ENCODE data around the gene MAGI2.

DNA sequence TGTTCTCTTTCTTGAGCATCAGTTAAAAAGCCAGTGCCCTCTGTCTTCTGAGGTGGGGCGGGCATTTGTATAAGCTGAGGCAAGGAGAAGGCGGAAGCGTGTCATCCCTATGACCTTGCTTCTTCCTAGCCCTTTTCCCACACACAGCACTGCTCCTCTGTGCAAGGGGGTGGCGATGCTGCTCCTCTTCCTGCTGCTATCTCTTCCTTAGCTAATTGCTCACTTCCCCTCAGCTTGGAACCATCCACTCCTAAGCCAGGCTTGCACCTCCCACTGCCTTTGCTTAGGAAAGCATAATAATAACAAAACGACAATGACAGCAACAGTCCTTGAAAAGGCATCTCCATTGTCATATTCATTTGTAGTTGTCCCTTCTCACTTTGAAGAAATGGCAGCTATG lies 1288.0 kb downstream of the MAGI2 start:
- TF ChIP-seq, protein P1, sequence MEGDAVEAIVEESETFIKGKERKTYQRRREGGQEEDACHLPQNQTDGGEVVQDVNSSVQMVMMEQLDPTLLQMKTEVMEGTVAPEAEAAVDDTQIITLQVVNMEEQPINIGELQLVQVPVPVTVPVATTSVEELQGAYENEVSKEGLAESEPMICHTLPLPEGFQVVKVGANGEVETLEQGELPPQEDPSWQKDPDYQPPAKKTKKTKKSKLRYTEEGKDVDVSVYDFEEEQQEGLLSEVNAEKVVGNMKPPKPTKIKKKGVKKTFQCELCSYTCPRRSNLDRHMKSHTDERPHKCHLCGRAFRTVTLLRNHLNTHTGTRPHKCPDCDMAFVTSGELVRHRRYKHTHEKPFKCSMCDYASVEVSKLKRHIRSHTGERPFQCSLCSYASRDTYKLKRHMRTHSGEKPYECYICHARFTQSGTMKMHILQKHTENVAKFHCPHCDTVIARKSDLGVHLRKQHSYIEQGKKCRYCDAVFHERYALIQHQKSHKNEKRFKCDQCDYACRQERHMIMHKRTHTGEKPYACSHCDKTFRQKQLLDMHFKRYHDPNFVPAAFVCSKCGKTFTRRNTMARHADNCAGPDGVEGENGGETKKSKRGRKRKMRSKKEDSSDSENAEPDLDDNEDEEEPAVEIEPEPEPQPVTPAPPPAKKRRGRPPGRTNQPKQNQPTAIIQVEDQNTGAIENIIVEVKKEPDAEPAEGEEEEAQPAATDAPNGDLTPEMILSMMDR (IDR thresholded peaks at IDR 0.05), result no peak
- TF ChIP-seq POLR2A (IDR thresholded peaks at IDR 0.05), result no peak

Measured in breast epithelium (tissue), 3 donors.